Brain microvascular endothelial cell (primary cell): ENCODE results near the gene EDAR.

Source experiments
- DNase-seq: peaks from one replicate; pipeline ENCODE4 v3.0.0-alpha.2; 2020
- H3K27ac ChIP-seq: fragments of 250-450 bp; sonication (Bioruptor Pico); 2 replicates; pipeline ENCODE4 v1.5.1; 2020; ENCODE audit warnings: mild to moderate bottlenecking, moderate library complexity
- H3K27me3 ChIP-seq: fragments of 250-450 bp; sonication (Bioruptor Pico); replicated peaks from 2 replicates; pipeline ENCODE4 v1.5.1; 2020; ENCODE audit warnings: mild to moderate bottlenecking
- H3K36me3 ChIP-seq: fragments of 250-450 bp; sonication (Bioruptor Pico); replicated peaks from 2 replicates; pipeline ENCODE4 v1.5.1; 2020; ENCODE audit warnings: mild to moderate bottlenecking
- H3K4me3 ChIP-seq: 2 replicates; pipeline ENCODE4 v1.5.1; 2011; ENCODE audit warnings: low read depth, mild to moderate bottlenecking, control low read depth, low read length, moderate library complexity
- CTCF ChIP-seq: IDR thresholded peaks from 2 replicates; pipeline ENCODE4 v1.5.1; 2011; ENCODE audit warnings: low read depth, mild to moderate bottlenecking, moderate library complexity, low read length, control low read depth, inconsistent platforms; ENCODE audit errors: missing control alignments
- in situ Hi-C: cut with HindIII; loops from 2 replicates; pipeline ENCODE4 v1.10.0; 2017; ENCODE audit warnings: low sequenced_read_pairs, low pct_ligation_motif_present

Gene EDAR

GRCh38 chr2:108932736-108933332, 56.2 kb downstream of the EDAR start:
- no peaks in the 10 kb centered on the region for H3K36me3 ChIP-seq
- in situ Hi-C loops, result no loop called here
- TF ChIP-seq CTCF, result no peak
- H3K4me3 ChIP-seq, result no peak overlapping the region
- peaks cover 19% of the 10 kb centered on the region for H3K27me3 ChIP-seq
- no peak for DNase-seq
- H3K27ac ChIP-seq, result no peak overlapping the region

GRCh38 chr2:108931372-108931771, 57.6 kb downstream of the EDAR start:
- Histone ChIP-seq H3K4me3 (no peak overlapping the region), H3K27me3 (peaks cover 17% of the 10 kb centered on the region), H3K27ac (no peak overlapping the region), H3K36me3 (no peaks in the 10 kb centered on the region)
- in situ Hi-C loops, result no loop called here
- TF ChIP-seq CTCF, result no peak
- no peak for DNase-seq

- in situ Hi-C loops, result no loop called here
- DNase-seq, result no peak
- no peak for TF ChIP-seq CTCF
Measured at GRCh38 chr2:108929807-108930425, 59.1 kb downstream of the EDAR start.

GRCh38 chr2:108928660-108929377, 60.2 kb downstream of the EDAR start:
- Histone ChIP-seq H3K27ac (no peak overlapping the region), H3K36me3 (no peaks in the 10 kb centered on the region), H3K4me3 (no peak overlapping the region), H3K27me3 (peaks cover 13% of the 10 kb centered on the region)
- TF ChIP-seq CTCF, result no peak
- no peak for DNase-seq
- in situ Hi-C loops, result no loop called here

More at GRCh38 chr2:108929807-108930425, 59.1 kb downstream of the EDAR start:
- Histone ChIP-seq H3K4me3 (no peak overlapping the region), H3K27me3 (peaks cover 15% of the 10 kb centered on the region), H3K27ac (no peak overlapping the region), H3K36me3 (no peaks in the 10 kb centered on the region)

GRCh38 chr2:108927936-108928659, 60.9 kb downstream of the EDAR start:
- no peak overlapping the region for H3K27ac ChIP-seq
- peak; percentile 46 for DNase-seq
- in situ Hi-C loops, result no loop called here

More at GRCh38 chr2:108927936-108928659, 60.9 kb downstream of the EDAR start:
- Histone ChIP-seq H3K4me3 (no peak overlapping the region), H3K27me3 (peaks cover 9% of the 10 kb centered on the region), H3K36me3 (no peaks in the 10 kb centered on the region)
- peak; percentile 91 for TF ChIP-seq CTCF
